ENCODE data around the gene AP2A1.

Gene AP2A1

DNA sequence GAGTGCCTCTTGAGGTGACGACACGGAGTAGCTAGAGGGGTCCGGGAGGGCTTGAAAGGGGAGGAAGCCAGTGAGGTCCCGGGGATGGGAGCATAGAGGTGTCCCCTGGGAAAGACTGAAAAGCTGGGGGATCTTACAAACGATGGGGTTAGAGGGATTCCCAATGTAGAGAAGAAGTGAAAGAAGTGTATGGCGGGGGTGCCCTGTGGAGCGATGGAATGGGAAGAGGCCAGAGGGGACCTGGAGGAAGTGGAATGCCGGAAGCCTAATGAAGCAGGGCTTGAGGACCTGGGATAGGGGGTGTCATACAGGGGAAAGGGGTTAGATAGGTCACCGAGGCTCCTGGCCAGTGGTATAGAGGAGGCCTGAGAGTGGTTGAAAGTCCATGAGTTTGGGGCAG lies 580 bp downstream of the AP2A1 start:
- no peak for DNase-seq

DNA sequence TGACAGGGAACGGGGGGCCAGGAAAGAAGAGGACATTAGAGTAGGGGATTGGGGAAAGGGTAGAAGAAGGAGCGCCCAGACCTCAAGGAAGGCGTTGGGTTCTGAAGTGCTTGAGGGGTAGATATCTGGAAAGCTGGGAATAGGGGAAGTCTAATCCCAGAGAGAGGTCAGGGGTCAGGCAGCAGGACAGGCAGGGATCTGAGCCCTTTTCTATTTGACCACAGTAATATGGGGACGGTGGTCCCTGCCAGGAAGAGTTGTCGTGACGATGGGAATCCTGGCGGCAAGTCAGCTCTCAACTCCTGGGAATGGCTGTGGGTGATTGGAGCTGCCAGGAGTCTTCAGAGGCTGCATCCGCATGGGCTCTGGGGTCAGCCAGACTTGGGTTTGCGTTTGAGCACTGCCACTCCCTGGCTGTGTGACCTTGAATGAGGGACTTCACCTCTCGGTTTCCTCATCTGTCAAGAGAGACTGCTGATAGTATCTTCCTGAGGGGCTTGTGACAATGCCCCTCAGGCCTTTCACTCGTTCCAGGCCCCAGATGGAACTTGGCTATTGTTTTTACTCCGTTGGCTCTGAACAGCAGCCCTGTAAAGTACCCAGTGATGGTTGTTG lies 1.3 kb downstream of the AP2A1 start:
- no peak for DNase-seq

DNA sequence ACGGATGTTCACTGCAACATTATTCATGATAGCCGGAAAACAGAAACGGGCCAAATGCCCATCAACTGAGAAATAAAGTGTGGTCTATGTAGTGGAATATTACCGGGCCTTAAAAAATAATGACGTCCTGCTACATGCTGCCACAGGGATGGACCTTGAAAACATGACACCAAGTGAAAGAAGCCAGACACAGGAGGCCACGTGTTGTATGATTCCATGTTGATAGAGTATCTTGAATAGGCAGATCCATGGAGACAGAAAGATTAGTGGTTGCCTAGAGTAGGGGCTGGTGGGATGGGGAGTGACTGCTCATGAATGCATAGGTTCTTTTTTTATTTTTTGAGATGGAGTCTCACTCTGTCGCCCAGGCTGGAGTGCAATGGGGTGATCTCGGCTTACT lies 3.7 kb downstream of the AP2A1 start:
- DNase-seq, result no peak

DNA sequence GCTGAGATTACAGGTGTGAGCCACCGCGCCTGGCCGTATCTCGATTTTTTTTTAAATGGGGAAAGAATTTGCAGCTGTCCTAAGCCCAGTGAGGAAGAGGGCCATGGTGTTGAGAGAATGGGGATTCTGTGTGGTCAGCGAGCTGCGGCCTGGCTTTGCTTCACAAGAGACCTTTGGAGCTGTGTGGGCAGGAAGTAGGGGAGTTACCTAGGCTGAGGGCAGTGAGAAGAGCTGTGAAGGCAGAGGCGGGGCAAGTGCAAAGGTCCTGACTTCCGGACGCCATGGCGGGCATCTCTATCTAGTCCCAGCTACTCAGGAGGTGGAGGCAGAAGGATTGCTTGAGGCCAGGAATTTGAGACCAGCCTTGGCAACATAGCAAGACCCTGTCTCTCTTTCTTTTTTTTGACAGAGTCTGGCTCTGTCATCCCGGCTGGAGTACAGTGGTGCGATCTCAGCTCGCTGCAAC lies 4.9 kb downstream of the AP2A1 start:
- DNase-seq, result no peak

DNA sequence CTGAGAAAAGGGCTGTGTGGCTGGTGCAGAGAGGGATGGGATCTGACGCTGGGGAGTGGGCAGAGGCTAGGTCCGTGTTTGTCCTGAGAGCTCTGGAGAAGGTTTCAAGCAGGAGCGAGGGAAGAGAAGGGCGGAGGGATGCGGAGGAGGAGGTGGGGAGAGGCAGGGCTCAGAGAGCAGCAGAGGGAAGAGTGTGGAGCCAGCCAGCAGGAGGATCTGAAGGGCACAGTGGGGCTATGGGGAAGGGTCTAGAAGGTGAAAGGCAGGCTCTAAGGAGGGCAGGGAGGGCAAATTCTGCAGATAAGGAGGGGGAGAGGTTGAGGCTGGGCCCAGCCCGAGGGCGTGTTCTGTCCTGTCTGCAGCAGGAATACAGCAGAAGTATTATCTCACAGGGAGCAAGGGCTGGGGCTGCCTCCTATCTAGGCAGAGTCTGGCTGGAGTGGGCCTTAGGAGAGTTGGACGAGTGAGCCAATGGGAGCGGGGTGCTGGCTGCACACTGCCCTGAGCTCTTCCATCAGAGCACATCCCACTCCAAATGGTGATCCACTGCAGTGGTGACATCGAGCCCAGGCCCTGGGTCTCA lies 6.1 kb downstream of the AP2A1 start:
- DNase-seq, result no peak

DNA sequence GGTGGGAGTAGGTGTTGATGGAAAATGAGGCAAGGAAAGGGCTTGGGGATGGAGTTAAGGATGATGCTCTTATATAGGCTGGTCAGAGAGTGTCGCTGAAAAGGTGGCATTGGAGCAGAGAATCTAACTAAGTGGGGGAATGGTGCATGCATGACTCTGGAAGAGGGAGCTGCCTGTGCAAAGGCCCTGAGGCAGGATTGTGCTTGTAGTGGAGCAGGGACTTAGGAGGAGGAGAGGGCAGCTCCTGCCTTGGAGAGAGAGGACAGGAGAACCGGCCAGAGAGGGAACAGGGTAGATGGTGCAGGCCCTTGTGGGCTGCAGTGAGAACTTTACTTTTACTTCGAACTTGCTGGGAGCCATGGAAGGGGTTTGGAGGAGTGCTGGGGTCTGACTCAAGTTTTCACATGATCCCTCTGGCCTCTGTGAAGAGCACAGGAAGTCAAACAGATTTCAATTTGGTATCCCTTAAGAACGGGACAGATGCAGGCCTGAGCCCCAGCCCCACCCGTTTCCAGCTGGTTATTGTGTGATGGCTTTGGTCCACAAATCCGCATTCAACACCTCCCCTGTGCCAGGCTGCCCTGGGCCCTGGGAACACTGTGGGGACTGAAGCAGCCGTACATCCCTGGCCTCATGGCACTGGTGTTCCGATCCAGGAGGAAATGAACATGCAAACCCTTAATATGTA lies 7.0 kb downstream of the AP2A1 start:
- DNase-seq, result no peak

DNA sequence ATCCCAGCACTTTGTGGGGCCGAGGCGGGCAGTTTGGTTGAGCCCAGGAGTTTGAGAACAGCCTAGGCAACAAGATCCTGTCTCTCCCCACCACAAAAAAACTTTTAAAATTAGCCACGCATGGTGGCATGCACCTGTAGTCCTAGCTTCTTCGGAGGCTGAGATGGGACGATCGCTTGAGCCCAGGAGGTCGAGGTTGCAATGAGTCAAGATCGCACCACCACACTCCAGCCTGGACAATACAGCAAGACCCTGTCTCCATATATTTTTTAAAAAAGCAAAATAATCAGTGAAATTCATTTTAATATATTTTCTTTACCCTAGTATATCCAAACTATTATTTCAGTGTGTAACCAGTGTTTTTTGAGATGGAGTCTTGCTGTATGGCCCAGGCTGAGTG lies 8.2 kb downstream of the AP2A1 start:
- no peak for DNase-seq

DNA sequence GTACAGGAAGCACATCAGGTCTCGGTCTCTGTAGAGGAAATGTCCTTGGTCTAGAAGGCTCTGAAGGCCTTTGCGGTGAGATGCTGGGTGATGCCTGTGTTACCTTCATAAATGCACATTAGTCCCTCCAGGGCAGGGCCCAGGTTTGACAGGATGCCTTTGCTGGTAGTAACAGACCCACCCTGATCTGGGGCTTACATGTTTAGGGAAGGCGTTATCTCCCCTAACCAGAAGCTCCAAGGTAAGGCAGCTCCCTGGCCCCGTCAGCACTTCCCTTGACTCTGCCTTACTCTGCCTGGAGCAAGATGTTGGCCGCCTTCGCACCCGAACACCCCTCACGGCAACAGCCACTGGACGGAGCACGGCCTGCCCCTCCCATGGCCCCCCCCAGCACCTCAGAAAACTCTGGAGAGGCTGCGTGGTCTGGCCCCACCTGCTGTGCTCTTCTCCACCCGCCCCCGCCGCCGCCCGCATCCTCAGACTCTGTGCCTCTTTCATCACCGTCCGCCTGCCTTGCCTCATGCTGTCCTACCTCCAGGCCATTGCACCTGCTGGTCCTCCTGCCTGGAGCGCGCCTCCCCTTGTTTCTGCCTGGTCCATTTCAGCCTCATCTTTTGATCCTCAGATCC lies 9.1 kb downstream of the AP2A1 start:
- DNase-seq, result no peak

DNA sequence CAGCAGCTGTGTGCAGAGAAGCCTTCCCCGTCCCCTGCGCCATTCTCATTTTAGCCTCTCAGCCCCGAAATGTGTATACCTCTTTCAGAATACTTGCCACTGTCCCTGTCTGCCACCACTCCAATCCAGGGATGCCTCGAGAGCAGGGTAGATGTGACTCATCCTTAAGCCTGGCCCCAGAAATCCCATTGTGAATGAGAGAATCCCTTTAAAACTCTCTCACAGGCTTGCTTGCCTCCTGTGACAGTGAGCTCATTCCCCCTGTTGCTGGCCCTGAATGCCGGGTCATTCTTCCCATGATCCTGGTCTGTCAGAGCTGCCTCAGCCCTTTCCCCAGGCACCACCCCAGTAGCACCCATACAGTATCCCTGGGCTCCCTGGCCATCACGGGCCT lies 9.6 kb downstream of the AP2A1 start:
- DNase-seq, result no peak

DNA sequence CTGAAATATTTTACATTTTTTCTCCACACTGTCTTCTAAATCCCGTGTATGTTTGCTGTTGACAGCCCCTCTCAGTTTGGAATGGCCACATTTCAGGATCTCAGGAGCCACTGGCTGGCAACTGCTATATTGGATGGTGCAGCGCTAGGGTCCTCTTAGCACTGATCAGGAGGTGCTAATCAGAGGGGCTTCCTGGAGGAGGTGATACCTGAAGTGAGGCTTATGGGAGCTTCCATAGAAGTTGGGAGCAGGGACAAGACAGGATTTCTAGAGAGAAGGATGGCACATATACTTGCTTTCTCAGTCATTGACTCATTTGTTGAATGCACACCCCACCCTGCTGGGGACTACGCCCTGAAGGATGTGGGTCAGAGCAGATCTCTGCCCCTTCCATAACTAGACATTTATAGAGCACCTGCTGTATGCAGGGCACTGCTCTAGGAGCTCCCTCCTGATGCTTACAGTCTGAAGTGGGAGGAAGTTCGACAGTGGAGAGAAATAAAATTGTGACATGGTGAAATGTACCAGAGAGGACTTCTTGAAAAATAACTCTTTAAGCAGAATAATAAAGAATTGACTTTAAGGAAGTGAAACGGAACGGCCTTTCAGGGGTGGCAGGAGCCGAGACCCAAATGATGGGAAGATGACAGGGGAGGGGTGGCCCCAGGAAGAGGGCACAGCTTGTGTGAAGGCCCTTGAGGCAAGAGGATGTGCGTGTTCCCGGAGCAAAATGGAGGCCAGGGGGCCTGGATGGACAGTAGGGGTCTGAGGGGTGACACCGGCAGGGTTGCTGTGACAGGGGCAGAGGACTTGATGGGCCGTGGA lies 13.1 kb downstream of the AP2A1 start:
- no peak for DNase-seq

DNA sequence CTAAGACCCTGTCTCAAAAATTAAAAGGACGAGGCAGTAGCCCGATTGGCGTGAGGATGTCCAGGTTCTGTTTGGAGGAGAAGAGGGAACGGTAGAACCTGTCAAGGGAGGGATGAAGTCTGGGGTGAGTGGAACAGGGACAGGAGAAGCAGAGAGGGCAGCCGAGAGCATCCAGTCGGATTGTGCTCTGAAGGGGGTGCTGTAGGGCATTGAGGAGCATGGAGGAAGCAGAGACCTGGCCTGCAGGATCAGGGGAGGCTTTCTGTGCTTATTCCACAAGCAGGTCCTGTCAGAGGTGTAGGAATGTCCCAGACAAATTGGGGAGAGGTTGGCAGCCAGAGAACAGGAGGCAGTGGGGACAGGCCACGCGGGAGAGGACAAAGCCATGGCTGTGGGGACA lies 14.1 kb downstream of the AP2A1 start:
- no peak for DNase-seq

DNA sequence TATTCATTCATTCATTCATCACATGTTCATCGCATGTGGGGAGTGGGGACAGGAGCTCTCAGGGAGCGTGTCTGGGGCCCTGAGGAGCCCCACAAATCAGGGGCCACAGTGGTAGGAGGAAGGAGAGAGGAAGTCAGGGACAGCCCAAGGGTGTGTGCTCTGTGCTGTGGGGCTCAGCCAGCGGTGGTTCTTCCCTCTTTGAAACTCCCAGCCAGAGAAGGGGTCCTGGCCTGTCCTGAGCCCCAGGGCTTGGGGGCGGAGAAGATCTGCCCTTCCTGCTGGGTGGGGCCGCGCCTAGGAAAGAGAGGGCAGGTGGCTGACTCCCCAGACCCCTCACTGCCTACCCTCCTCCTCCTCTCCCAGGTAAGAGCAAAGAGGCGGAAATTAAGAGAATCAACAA lies 14.6 kb downstream of the AP2A1 start:
- DNase-seq, result no peak

DNA sequence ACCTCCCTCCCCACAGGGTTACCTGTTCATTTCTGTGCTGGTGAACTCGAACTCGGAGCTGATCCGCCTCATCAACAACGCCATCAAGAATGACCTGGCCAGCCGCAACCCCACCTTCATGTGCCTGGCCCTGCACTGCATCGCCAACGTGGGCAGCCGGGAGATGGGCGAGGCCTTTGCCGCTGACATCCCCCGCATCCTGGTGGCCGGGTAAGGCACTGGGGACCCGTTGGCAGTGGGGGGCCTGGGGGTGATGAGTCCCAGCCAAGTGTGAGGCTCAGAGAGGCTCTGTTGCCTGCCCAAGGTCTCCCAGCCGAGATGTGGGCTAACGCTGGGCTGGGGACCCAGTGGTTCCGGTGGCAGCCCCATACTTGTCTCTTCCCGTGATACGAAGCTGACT lies 15.7 kb downstream of the AP2A1 start:
- no peak for DNase-seq

DNA sequence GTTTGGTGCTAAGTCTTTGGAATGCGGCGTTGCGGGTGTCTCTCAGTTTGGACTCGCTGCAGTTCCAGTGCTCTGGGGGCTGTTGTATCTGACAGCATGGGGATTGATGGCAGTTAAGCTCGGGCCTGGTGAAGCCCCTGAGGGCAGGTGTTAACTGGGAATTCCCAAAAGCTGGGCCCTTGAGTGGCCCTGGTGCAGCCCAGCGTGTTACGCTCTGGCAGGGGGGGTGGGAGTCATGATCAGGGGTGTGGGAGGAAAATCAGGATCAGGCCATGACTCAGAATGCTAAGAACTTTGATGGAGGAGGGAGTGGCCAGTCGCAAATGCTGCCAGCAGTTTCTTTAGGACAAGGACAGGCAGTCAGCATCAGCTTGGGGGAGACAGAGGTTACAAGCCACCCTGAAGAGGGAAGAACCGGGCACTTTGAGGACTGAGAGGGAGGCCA lies 19.6 kb downstream of the AP2A1 start:
- no peak for DNase-seq

DNA sequence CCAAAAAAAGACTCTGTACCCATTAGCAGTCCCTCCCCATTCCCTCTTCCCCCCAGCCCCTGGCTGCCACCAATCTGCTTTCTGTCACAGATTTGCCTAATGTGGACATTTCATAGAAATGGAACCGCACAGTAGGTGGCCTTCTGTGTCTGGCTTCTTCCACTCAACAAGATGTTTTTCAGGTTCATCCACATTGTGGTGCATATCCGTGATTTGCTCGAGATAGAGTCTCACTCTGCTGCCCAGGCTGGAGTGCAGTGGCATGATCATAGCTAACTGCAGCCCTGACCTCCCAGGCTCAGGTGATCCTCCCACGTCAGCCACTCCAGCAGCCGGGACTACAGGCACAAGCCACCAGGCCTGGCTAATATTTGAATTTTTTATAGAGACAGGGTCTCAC lies 20.9 kb downstream of the AP2A1 start:
- no peak for DNase-seq

DNA sequence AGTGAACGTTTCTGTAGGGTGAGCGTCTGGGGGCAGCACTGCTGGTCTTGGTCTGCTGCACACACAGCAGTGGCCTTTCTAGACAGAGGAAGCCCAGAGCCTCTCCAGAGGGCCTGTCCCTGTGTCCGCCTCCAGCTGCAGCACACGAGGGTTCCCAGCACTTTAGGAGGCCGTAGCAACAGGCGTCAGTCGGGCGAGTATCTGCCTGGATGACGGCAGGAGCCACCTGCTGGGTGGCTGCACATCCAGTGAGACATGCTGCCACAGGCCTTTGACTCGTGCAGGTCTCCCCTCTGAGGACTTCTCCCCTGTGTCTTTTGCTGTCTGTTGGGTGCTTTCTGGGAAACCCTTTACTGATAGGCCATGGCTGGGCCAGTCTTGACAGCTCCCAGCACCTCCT lies 22.1 kb downstream of the AP2A1 start:
- DNase-seq, result no peak

DNA sequence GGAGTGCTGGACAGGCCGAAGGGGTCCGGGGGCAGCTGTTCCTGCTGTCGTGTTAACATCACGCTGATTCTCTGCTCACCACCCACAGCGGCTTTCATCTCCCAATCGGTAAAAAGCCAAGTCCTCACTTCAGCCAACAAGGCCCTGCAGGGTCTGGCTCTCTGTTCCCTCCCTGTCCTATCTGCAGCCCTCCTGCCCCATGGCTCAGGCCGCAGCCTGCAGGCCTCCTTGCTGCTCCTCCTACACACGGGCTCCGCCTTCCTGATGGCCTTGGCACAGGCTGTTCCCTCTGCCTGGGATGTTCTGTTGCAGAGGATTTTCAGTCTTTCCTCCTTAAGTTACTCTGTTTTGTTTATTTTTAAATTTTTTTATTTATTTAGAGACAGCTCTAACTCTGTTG lies 24.1 kb downstream of the AP2A1 start:
- DNase-seq, result no peak

DNA sequence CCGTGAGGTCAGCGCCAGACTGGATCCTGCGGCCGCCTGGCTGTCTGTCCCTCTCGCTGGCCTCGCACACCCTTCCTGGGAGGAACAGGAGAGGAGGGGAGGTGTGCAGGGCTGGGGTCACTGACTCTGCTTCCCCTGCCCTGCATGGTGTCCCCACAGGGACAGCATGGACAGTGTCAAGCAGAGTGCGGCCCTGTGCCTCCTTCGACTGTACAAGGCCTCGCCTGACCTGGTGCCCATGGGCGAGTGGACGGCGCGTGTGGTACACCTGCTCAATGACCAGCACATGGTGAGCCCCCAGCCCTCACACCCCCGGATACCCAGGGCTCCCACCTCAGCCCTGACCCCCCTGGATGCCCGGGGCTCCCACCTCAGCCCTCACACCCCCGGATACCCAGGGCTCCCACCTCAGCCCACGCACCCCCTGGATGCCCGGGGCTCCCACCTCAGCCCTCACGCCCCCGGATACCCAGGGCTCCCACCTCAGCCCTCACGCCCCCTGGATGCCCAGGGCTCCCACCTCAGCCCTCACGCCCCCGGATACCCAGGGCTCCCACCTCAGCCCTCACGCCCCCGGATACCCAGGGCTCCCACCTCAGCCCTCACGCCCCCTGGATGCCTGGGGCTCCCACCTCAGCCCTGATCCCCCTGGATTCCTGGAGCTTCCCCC lies 25.1 kb downstream of the AP2A1 start:
- DNase-seq, result no peak

DNA sequence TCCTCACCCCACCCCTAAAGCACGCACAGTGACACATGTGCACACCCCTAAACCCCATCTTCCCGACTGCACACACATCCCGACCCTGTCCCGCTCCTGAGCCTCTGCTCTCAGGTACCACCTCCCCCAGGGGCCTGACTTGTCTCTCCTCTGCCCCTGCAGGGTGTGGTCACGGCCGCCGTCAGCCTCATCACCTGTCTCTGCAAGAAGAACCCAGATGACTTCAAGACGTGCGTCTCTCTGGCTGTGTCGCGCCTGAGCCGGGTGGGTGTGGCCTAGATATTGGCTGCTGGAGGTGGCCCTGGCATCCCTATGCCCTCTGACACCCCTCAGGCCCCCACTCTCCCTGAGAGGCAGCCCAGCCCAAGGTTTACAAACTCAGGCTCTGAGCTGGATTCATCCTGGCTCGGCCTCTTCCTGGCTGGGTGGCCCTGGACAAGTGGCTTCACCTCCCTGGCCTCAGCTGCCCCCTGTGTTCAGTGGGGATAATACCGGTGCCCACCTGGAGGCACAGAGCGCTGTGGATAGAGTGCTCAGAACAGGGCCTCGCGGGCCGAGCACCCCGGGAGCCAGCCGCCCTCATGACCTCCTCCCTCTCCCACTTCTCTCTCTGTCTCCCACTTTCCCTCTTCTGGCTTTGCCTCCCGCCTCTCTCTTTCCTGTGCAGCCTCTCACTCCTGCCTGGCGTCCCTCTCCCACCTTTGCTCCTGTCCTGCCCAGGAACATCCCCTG lies 26.2 kb downstream of the AP2A1 start:
- no peak for DNase-seq

DNA sequence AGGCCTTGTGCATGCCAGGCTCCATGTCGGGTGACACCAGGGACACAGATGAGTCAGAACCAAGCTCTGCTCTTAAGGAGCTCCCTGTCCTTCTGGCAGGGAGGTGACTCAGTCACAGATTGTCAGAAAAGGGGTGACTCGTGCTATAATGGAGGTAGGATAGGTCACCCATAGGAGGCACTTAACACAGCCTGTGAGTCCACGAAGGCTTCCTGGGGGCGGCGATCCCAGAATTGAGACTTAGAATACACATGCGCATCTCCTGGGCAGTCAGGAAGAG lies 26.7 kb downstream of the AP2A1 start:
- no peak for DNase-seq

DNA sequence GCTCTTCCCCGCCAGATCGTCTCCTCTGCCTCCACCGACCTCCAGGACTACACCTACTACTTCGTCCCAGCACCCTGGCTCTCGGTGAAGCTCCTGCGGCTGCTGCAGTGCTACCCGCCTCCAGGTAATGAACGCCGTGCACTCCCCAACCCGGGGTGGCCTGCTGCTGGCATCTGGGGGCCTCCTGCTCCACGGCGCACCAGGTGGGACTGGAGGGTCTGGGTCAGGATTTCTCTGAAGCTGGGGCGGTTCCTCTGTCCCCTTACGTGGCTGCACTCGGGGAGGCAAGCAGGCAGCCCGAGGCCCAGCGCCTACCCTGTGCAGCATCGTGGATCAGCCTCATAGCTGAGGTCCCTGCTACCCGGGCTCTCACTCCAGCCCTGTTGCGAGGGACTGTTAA lies 28.8 kb downstream of the AP2A1 start:
- DNase-seq, result no peak

DNA sequence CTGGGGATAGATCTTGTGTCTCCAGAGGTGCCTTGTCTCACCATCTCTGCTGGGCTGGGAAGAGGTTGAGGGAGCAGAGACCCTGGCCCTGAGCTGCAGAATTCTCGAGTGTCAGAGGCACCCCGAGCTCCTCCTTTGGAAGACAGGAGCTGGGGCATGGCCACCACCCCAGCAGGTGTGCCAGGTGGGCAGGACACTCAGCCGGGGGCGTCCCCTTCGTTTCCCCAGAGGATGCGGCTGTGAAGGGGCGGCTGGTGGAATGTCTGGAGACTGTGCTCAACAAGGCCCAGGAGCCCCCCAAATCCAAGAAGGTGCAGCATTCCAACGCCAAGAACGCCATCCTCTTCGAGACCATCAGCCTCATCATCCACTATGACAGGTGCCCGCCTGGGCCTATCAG lies 31.8 kb downstream of the AP2A1 start:
- DNase-seq, result no peak

Measured in NCI-H510A (cell line).